Dermis microvascular lymphatic vessel endothelial cell (primary cell): ENCODE measurements around the gene DNAH2. TPM values are rescaled to one million over a fixed set of nuclear protein-coding genes. Genes with fewer than 3 reads are reported as not detected.

Source experiments
- DNase-seq, 2 donors: peaks; one replicate each; pipeline versions ENCODE4 v3.0.0 to v3.0.0-alpha.2; 2010; ENCODE audit warnings: low read depth in 2 of 2
- total RNA-seq: library from RNA; depleted of rRNA; stranded (reverse); fragments of >200 nt; gene quantifications from 2 replicates; pipeline ENCODE4 v1.2.1, GENCODE V29; 2014

DNAH2 gene
- total RNA-seq, 1 donor from 2014 or later: under 0.01 TPM

DNA sequence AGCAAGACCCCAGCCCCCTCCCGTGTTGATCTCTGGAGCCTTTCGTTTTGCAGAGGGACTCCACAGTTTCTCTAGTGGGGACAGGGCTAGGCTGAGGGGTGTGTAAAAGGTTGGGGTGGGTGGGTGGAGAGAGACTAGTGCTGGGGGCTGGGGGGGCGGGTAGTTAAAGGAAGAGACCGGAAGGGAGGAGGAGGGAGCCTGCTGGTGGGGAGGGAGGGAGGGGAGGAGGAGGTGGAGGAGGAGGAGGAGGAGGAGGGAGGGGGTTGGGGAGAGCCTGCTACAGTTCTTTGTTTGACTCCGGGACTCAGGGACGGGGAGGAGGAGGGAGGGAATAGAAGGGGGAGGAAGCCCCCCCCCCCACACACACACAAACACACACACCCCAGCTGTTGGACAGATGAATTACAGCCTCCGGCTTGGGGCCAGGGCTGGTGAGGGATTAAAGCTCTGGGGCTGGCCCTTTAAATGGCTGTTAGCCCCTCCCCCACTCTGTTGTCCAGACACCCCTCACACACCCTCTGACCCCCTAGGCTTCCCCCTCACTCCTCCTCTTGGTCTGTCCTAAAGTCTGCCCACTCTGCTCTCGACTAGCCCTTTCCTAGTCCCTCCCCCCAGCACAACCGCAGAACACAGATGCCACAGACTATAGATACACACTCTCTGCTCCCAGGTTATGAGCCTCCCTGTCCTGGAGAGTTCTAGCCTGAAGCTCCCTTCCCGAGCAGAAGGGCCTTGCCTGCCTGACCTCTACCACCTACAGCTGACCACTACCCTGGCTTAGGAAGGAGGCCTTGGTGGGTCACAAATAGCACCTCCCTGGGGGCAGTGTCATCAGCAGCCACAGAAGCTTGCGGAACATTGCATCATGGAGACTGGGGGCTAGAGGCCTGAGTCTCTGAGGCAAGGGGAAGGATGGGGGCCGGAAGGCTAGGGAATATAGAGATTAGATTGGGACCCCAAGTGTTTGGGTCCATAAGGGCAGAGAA lies 120.8 kb downstream of the DNAH2 start:
- peak in 1 of 2 donors; percentile 16 for DNase-seq

DNA sequence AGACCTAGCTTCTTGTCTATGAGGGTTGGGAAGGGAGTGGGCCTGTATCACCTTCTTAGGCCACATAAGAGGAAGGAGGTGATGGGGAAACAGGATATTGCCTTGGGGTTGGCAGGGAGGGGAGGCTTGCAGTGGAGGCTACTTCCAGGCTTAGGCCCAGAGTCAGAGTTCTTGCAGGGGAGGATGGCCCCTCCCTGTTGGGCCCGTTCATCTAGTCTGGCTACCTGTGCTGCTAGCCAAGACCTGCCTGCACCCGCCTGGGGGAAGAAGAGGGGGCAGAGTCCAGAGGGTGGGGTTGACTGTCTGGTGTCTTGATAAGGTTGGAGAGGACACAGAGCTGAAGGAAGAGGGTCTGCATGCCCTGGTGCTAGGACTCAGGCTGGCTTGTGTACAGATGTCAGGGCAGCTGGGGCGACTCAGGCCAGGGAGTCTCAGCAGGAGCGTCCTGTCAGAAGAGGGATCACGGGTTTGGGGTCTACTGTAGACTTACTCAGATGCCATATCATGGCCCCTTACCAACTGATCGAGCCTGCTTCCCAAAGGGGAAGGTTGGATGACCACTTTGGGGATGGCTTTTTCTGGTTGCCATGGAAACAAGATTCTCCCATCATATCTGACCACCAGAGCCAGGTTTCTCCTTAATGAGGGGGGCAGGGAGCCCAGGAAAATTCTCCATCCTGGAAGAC lies 121.8 kb downstream of the DNAH2 start:
- no peak for DNase-seq

DNA sequence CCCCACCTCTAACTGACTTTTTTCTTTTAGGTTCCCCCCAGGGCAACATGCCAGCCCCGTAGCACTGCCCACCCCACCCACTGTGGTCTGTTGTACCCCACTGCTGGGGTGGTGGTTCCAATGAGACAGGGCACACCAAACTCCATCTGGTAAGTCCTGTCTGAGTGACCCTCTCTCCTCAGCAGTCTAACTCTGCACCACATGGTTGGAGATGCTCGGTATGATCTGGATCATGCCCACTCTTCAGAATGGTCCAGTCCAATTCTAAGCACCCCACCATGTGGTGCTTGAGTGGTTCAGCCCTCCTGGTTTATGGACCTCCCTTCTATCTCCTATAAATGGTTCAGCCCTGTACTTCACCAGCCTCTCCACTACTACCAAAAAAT lies 122.3 kb downstream of the DNAH2 start:
- DNase-seq: no peak

DNA sequence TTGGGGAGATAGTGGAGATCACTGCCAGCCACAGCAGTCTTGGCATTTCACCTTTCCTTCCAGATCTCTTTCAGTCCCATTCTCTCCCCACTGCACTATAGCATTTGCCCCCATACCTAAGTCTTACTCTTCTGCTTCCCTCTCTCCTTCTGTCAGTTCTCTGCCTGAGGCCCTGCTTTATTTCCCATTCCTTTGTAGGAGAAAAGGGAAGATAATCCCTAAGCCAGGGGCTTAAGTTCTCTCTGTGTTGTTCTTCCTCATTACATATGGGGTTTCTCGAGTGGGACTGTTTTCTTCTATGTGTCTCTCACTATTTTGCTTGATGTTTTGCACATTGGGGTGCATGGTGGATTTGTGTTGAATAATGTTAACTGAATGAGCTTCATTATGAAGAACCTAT lies 122.9 kb downstream of the DNAH2 start:
- DNase-seq: no peak

DNA sequence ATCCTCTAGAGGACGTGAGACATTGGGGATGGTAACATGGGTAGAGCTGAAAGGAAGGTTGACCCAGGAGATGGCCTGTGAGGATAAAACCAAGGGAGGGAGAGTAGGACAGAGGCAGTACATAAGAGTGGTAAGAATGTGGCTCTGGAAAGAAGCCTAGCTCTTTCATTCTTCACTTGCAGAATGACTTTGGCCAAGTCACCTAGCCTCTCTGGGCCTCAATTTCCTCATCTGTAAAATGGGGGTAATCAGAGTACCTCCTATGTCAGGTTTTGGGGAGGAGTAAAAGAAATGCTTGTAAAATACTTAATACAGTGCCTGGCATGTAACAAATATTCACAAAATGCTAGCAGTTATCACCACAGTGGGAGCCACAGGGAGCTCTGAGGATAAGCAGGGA lies 123.3 kb downstream of the DNAH2 start:
- no peak for DNase-seq

DNA sequence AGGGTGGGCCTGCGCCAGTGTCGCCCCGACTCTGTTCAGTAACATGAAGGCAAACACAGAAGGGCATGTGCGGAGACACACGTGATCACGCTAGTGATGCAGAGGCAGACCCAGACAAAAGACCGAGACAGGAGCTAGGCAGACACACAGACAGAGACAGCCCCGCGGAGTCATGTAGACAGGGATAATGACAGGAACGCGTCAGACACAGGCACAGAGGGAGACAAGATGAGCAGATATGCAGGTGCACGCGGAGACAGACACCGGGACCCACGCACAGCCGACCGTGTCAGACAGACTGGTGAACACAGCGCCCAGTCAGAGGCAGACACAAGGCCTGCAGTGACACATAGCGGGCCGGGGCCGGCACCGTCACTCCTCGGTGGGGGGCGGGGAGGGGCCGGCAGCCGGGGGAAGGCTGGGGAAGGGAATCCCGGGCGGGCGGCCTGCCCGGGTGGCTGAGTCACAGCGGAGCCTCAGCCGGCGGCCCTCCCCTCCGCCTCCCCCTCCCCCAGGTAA lies 123.9 kb downstream of the DNAH2 start:
- peak; percentile 78 to 96 for DNase-seq

DNA sequence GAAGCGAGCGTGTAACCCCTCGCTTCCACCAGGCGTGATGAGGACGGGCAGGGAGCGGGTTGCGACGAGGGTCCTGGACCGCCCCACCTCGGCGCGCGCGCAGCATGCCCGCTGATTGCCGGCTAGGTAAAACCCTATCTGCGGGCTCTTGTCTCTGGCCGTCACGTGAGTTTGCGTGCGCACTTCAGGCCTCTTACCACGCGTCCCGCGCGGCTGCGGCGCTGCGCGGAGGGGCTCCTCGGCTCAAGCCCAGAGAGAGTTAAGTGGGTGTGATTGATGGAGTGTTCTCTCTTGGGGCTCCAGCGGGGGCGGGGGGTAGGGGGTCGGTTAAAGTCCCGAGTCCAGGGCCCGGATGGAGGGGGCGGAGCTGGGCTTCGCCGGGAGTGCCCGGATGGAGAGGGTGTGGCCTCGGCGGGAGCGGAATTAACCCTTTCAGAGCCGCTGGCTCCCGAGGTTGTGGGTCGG lies 124.4 kb downstream of the DNAH2 start:
- DNase-seq: peak; percentile 77 to 86

DNA sequence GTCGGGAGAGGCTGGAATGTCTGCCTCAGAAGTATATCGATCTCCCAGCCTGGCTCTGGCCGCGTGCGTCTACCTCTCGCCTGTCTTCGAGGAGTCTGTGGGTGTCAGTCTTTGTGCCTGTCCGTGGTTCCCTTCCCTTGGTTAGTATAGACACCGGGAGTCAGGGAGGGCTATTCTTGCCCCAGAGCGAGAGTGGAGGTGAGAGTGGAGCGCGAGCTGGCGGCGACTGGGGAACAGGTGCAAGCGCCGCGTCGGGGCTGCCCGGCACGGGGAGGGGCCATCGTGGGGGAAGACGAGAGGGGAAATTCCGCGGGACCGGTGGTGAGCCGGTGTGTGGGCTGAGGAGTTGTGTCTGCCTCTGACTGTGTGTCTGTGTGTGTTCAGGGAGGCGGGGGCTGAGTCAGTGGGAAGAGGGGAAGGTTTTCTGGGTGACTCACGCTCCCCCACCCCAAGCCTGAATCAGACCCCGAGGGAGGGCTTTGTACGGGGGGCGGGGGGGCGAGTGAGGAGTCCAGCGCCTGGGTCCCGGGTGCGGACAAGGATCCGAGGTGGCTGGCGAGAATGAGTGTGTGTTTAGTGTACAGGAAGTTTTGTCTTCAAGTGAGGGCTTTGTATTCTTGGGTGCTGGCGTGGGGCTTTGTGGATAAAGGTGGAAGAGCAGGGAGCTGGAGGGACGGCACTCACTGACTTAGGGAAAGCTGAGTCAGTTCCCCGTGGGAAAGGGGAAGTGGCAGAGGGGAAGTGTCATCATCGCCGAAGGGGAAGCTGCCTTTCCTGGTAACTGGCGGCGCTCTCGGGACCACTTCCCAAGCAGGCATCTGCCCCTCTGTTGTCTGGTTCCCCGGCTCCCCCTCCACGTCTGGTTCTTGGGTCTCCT lies 125.1 kb downstream of the DNAH2 start:
- peak; percentile 95 to 98 for DNase-seq

DNA sequence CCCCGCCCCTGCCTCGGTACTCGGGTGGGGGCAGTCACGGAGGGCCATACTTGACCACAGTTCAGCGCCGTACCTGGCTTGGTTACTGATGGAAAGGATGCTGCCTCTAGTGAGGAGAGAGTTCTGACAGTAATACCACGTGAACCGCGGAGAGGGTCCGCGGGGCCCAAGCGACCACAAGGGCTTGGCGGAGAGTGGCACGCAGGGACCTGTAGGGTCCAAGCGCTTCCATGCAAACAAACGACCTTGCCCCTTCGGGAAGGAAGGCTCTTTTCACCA lies 125.7 kb downstream of the DNAH2 start:
- DNase-seq: no peak

DNA sequence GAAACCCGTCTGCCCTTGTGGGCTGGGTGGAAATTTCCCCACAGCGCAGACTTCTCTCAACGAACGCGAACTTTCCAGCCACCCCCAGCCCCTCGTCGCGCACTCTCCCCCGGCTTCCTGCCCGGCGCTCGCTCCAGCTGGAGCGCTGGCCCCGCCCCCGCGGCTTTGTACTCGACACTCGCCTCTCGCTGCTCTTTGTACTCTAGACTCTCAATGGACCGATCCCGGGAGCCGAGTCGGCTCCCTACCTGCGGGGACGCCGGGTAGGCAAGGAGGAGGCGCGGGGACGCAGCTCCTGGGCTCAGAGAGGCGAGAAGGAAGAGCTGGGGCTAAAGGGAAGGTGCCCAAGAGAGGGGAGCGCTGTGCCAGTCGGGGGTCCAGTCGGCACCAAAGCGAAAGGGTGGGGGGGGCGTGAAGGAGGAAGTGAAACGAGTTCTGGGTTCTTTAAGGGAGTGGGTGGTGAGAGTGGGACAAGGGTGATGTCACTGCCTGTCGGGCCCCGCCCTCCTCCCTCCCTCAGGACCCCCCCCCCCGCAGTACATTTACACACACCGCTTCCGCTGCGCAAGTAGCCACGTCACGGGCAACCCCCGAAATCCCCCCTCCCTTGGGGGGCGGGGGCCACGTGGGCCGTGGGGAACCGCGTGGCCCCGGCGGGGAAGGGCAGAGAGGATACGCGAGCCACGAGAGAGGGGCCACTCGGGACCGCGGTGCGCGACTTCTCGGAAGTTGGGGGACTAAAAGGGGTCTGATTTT lies 126.2 kb downstream of the DNAH2 start:
- peak; percentile 82 to 94 for DNase-seq

DNA sequence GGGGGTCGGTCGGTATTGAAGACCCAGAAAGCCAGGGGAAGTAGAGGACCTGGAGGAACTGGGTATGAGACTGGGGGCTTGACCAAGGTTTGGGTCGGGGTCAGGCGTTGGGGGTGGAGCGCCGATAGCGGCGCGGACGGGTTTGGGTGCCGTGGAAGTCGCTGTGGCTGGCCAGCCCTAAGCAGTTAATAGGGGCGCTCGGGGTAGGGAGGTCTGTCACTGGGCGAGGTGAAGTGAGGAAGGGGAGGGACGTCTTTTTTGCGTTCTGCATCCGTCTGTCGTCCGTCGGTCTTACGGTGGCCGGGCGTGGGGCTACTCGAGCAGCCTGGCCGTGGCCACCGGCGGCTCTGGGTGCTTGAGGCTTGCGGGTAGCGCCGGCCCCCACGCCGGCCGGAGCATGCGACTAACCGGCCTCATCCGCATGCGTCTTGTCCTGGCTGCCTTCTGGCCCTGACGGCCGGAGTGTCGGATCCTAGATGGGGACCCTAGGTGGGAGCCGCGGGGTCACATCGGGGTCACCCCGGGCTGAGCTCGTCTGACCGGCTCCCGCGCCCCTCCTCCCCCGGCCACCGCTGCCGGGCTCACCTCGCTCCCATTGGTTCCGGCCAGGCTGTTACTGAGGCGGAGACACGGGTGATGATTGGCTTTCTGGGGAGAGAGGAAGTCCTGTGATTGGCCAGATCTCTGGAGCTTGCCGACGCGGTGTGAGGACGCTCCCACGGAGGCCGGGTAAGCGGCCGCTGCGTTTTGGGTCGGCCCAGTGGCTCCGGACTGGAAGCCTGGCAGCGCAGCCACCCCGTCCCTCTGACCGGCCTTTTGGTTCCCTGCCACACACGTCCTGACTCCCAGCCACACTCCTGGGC lies 127.0 kb downstream of the DNAH2 start:
- peak; percentile 90 to 96 for DNase-seq

DNA sequence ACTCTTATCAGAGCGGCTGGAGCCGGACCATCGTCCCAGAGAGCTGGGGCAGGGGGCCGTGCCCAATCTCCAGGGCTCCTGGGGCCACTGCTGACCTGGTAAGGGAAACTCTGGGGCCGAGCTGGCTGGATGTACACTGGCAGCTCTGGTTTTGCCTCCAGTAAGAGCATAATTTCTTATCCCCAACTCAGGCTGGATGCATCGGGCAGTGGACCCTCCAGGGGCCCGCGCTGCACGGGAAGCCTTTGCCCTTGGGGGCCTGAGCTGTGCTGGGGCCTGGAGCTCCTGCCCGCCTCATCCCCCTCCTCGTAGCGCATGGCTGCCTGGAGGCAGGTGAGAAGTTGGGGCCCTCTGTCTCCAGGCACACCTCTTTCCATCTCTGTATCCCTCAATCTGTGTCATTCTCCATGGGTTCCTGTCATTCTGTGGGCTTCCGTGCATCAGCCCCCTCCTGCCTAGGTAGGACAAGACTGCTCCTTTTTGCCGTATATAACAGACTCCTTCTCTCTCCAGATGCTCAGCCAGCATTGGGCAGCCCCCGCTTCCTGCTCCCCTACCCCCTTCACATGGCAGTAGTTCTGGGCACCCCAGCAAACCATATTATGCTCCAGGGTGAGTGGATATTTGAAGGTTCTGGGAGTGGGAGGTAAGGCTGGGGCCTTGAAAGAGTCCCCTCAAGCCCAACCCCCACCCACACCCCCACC lies 128.0 kb downstream of the DNAH2 start:
- no peak for DNase-seq

DNA sequence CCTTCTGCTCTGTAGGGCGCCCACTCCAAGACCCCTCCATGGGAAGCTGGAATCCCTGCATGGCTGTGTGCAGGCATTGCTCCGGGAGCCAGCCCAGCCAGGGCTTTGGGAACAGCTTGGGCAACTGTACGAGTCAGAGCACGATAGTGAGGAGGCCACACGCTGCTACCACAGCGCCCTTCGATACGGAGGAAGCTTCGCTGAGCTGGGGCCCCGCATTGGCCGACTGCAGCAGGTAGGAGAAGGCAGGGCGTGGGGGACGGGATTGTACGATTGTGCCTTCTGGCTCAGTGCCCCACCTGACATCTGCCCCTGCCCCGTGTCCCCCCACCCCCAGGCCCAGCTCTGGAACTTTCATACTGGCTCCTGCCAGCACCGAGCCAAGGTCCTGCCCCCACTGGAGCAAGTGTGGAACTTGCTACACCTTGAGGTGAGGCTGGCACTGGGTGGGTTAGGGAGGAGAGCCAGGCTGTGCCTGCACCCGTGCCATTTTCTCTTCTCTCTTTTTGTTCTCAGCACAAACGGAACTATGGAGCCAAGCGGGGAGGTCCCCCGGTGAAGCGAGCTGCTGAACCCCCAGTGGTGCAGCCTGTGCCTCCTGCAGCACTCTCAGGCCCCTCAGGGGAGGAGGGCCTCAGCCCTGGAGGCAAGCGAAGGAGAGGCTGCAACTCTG lies 128.7 kb downstream of the DNAH2 start:
- no peak for DNase-seq

DNA sequence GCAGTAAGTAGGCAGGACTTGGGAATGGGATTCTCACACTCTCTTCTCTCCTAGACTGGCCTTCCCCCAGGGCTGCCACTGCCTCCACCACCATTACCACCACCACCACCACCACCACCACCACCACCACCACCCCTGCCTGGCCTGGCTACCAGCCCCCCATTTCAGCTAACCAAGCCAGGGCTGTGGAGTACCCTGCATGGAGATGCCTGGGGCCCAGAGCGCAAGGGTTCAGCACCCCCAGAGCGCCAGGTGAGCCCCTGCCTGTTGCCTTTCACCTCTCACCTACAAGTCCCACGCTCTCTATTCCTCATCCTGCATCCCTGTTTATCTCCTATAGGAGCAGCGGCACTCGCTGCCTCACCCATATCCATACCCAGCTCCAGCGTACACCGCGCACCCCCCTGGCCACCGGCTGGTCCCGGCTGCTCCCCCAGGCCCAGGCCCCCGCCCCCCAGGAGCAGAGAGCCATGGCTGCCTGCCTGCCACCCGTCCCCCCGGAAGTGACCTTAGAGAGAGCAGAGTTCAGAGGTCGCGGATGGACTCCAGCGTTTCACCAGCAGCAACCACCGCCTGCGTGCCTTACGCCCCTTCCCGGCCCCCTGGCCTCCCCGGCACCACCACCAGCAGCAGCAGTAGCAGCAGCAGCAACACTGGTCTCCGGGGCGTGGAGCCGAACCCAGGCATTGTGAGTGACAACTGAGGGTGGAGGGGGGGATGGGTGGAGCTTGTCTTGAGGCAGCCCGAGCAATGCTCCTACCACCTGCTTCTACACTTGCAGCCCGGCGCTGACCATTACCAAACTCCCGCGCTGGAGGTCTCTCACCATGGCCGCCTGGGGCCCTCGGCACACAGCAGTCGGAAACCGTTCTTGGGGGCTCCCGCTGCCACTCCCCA lies 129.5 kb downstream of the DNAH2 start:
- DNase-seq: no peak

DNA sequence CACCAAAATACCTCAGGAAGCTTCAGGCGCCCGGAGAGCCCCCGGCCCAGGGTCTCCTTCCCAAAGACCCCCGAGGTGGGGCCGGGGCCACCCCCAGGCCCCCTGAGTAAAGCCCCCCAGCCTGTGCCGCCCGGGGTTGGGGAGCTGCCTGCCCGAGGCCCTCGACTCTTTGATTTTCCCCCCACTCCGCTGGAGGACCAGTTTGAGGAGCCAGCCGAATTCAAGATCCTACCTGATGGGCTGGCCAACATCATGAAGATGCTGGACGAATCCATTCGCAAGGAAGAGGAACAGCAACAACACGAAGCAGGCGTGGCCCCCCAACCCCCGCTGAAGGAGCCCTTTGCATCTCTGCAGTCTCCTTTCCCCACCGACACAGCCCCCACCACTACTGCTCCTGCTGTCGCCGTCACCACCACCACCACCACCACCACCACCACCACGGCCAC lies 130.6 kb downstream of the DNAH2 start:
- no peak for DNase-seq

DNA sequence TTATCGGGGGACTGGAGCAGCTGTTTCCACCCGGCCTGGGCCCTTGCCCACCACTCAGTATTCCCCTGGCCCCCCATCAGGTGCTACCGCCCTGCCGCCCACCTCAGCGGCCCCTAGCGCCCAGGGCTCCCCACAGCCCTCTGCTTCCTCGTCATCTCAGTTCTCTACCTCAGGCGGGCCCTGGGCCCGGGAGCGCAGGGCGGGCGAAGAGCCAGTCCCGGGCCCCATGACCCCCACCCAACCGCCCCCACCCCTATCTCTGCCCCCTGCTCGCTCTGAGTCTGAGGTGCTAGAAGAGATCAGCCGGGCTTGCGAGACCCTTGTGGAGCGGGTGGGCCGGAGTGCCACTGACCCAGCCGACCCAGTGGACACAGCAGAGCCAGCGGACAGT lies 131.2 kb downstream of the DNAH2 start:
- no peak for DNase-seq

DNA sequence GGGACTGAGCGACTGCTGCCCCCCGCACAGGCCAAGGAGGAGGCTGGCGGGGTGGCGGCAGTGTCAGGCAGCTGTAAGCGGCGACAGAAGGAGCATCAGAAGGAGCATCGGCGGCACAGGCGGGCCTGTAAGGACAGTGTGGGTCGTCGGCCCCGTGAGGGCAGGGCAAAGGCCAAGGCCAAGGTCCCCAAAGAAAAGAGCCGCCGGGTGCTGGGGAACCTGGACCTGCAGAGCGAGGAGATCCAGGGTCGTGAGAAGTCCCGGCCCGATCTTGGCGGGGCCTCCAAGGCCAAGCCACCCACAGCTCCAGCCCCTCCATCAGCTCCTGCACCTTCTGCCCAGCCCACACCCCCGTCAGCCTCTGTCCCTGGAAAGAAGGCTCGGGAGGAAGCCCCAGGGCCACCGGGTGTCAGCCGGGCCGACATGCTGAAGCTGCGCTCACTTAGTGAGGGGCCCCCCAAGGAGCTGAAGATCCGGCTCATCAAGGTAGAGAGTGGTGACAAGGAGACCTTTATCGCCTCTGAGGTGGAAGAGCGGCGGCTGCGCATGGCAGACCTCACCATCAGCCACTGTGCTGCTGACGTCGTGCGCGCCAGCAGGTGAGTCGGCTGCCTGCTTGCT lies 131.7 kb downstream of the DNAH2 start:
- DNase-seq: no peak
